Chondrocyte (in vitro differentiated cells): ENCODE data around the gene NCAM1. TPM values are rescaled to one million over a fixed set of nuclear protein-coding genes. Genes with fewer than 3 reads are reported as not detected.

Experiments used
- DNase-seq: peaks from one replicate; pipeline ENCODE4 v3.0.0; 2021; ENCODE audit warnings: mixed read lengths, low spot score
- H3K27ac Mint-ChIP-seq: one replicate; pipeline ENCODE4 v1.8.0; 2021; ENCODE audit warnings: mild to moderate bottlenecking, moderate library complexity, mixed read lengths; ENCODE audit not compliant: unreplicated experiment
- H3K27me3 Mint-ChIP-seq: 2 replicates; pipeline ENCODE4 v1.8.0; 2021; ENCODE audit warnings: low read depth, mixed read lengths
- H3K36me3 Mint-ChIP-seq: 2 replicates; pipeline ENCODE4 v1.8.0; 2021; ENCODE audit warnings: low read depth, mixed read lengths
- H3K4me1 Mint-ChIP-seq: 2 replicates; pipeline ENCODE4 v1.8.0; 2021; ENCODE audit warnings: low read depth, mild to moderate bottlenecking, mixed read lengths
- H3K4me3 Mint-ChIP-seq: one replicate; pipeline ENCODE4 v1.8.0; 2021; ENCODE audit warnings: mild to moderate bottlenecking, moderate library complexity, mixed read lengths; ENCODE audit not compliant: unreplicated experiment
- H3K9me3 Mint-ChIP-seq: 2 replicates; pipeline ENCODE4 v1.8.0; 2021; ENCODE audit warnings: low read depth, mixed read lengths
- total RNA-seq: library from RNA; stranded (reverse); gene quantifications from 3 replicates; pipeline ENCODE4 v1.2.1, GENCODE V29; 2021
- TF ChIP-seq, protein P1 (sequence below): fragments of 200-600 bp; sonication (generic); IDR thresholded peaks from 2 replicates; pipeline ENCODE4 v1.5.0; 2021; ENCODE audit warnings: antibody characterized with exemption, mild to moderate bottlenecking, moderate library complexity

NCAM1 gene
- total RNA-seq, 1 donor from 2014 or later, result 3.9 TPM

DNA sequence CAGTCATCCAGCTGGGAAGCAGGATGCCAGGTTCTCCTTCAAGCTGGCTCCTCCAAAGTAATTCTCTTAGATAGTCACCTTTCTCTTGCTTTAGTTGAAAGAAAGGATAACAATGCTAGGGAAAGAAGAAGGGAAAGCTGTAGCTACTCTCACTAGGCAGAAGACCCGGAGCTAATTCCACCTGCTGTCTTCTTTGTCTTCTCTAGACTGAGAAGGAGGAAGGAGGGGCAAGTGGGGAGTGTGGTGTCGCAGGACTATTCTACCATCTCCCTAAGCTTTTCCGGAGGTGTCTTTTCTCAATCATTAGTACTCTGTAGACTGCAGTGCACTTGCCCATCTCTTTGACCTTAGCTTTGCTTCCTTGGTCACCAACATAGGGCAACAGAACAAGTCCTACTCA is 162.8 kb downstream of the NCAM1 start:
- Mint-ChIP-seq H3K9me3 (no peaks in the 10 kb centered on the region), H3K4me1 (peaks cover 3% of the 10 kb centered on the region), H3K4me3 (no peak overlapping the region), H3K27me3 (peaks cover 4% of the 10 kb centered on the region), H3K27ac (no peak overlapping the region), H3K36me3 (no peaks in the 10 kb centered on the region)
- DNase-seq, result no peak
- TF ChIP-seq, protein P1, sequence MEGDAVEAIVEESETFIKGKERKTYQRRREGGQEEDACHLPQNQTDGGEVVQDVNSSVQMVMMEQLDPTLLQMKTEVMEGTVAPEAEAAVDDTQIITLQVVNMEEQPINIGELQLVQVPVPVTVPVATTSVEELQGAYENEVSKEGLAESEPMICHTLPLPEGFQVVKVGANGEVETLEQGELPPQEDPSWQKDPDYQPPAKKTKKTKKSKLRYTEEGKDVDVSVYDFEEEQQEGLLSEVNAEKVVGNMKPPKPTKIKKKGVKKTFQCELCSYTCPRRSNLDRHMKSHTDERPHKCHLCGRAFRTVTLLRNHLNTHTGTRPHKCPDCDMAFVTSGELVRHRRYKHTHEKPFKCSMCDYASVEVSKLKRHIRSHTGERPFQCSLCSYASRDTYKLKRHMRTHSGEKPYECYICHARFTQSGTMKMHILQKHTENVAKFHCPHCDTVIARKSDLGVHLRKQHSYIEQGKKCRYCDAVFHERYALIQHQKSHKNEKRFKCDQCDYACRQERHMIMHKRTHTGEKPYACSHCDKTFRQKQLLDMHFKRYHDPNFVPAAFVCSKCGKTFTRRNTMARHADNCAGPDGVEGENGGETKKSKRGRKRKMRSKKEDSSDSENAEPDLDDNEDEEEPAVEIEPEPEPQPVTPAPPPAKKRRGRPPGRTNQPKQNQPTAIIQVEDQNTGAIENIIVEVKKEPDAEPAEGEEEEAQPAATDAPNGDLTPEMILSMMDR, result no peak

DNA sequence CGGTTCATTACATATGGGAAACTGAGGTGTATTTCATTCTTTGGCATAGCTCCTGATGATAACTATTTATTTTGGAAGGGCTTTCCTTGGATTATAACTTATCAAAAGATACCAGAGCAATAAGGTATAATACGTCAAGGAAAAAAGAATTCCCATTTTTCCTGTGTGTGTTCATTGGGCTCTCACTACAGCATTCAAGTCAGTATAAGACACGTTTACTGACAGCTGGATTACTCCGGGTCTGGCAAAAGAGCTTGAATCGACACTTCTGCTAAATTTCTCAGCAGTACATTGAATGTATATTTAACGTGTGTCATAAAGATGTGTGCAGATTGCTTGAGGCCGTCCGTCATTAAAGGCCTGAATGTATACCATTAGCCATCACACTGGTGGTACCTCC is 163.4 kb downstream of the NCAM1 start:
- no peak overlapping the region for H3K27ac Mint-ChIP-seq
- H3K4me1 Mint-ChIP-seq, result no peaks in the 10 kb centered on the region
- no peak for DNase-seq
- H3K4me3 Mint-ChIP-seq, result no peak overlapping the region
- H3K27me3 Mint-ChIP-seq, result peaks cover 4% of the 10 kb centered on the region
- TF ChIP-seq, protein P1, result no peak
- no peaks in the 10 kb centered on the region for H3K9me3 Mint-ChIP-seq
- no peaks in the 10 kb centered on the region for H3K36me3 Mint-ChIP-seq

DNA sequence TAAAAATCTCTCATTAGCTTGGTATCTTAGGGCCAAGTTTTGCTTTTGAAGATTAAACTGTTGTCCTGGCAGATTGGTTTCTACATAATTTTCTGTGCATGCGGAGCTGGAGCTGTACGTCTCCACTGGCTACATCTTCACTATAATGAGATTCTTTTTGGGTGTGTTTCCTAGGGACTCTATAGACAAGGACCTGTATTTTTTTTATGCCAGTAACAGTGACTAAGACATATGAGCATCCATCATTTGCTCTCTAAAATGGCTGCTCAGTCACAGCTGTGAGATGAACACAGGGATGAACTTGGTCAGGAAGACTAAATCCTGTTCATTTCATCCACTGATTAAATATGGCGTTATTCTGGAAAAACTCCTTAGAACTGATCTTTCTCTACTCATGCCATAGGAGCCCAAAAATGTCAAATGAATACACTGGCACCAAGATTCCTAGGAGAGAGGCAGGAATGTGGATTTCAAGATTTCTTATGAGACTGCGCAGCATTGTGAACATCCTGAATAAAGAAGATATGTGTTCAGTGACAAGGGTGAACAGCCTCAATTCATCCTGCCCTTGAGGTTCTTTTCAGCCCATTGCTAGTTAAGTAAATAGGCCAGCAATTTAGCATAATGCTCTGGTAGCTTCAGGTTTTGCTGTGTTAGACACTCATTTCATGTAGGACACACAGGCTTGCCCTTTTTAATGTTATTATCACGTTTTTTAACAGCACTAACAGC is 168.2 kb downstream of the NCAM1 start:
- H3K27me3 Mint-ChIP-seq, result no peaks in the 10 kb centered on the region
- TF ChIP-seq, protein P1, result no peak
- no peak overlapping the region for H3K4me3 Mint-ChIP-seq
- no peaks in the 10 kb centered on the region for H3K36me3 Mint-ChIP-seq
- H3K27ac Mint-ChIP-seq, result no peak overlapping the region
- no peak for DNase-seq
- no peaks in the 10 kb centered on the region for H3K4me1 Mint-ChIP-seq
- H3K9me3 Mint-ChIP-seq, result no peaks in the 10 kb centered on the region

DNA sequence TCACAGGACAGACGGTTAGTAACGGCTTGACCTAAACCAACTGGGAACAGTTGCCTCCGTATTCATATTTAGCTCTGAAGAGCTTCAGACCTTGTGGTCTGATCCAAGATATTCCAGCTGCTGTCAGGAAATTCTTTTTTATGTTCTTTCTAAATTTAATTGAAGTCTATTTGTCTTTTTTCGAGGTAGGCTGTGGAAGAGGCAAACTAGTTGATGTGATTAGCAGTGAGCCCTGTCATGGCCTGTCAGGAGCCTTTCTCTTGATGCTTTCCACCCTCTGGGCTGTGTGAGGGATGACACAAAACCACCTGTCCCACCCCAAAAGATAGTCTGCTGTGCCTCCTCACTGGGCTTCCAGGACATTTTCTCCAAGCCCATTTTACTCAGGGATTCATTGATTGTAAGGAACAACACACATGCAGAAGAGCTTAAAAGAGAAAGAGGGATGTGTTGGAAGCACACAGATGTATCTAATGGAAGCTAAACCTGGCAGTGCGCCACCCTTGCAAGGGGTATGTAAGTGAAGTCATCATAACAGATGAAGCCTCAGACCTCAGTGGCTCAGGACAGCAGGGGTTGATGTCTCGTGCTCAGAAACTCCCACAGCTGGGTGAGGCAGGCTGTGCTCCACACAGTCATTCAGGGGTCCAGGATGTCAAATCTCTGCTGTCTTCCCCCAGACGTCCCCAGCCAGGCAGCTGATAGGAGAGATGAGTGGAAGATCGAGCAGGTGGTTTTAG is 170.0 kb downstream of the NCAM1 start:
- H3K9me3 Mint-ChIP-seq, result no peaks in the 10 kb centered on the region
- H3K36me3 Mint-ChIP-seq, result no peaks in the 10 kb centered on the region
- TF ChIP-seq, protein P1, result no peak
- H3K4me1 Mint-ChIP-seq, result no peaks in the 10 kb centered on the region
- H3K4me3 Mint-ChIP-seq, result no peak overlapping the region
- no peak for DNase-seq
- H3K27ac Mint-ChIP-seq, result no peak overlapping the region
- H3K27me3 Mint-ChIP-seq, result no peaks in the 10 kb centered on the region

DNA sequence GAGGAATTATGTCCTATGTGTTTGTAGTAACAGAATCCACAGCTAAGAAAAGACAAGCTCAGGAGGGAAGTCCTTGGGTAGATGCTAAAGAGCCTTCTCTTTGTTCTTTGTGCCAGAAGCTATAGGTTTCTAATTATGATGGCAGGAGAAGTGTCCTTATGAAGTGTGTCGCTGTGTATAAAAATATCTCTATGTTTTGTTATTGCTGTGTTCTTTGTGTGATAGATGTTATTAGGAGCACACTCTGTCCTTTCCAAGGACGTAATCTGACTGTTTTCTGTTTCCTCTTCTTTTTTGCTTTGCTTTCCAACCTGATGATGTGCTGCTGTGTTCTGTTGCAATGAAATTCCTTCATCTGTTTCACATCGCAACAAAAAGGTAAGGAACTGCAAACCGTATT is 171.9 kb downstream of the NCAM1 start:
- H3K36me3 Mint-ChIP-seq, result no peaks in the 10 kb centered on the region
- H3K4me1 Mint-ChIP-seq, result no peaks in the 10 kb centered on the region
- H3K27ac Mint-ChIP-seq, result no peak overlapping the region

More for the DNA sequence above, 171.9 kb downstream of the NCAM1 start:
- no peak for DNase-seq
- Mint-ChIP-seq H3K27me3 (no peaks in the 10 kb centered on the region), H3K9me3 (no peaks in the 10 kb centered on the region), H3K4me3 (no peak overlapping the region)
- TF ChIP-seq, protein P1, result no peak
